Ishikawa (cell line): ENCODE results near the gene SIAE.

ENCODE experiments used
- CREB1 ChIP-seq: IDR thresholded peaks from 2 replicates; pipeline ENCODE4 v1.6.1; 2012; ENCODE audit warnings: low read depth
- EGR1 ChIP-seq: IDR thresholded peaks from 2 replicates; pipeline ENCODE4 v1.6.1; 2012
- EP300 ChIP-seq: IDR thresholded peaks from 2 replicates; pipeline ENCODE4 v1.6.1; 2012; ENCODE audit warnings: borderline replicate concordance
- MAX ChIP-seq: IDR thresholded peaks from 2 replicates; pipeline ENCODE4 v1.6.1; 2012
- TEAD4 ChIP-seq: IDR thresholded peaks from 2 replicates; pipeline ENCODE4 v1.6.1; 2012
- YY1 ChIP-seq: IDR thresholded peaks from 2 replicates; pipeline ENCODE4 v1.6.1; 2012; ENCODE audit warnings: low read depth
- ZBTB7A ChIP-seq: IDR thresholded peaks from 2 replicates; pipeline ENCODE4 v1.6.1; 2012; ENCODE audit warnings: low read depth

- no peak for TF ChIP-seq CREB1
- no peak for TF ChIP-seq EP300
- TF ChIP-seq EGR1 = no peak
- TF ChIP-seq YY1 = no peak
- TF ChIP-seq MAX = no peak
- TF ChIP-seq ZBTB7A = no peak
- TF ChIP-seq TEAD4 = no peak
Observed at GRCh38 chr11:124718801-124719200, 45.3 kb upstream of the SIAE start.
